OCI-LY7 (cell line): ENCODE data around the gene FAM241B. TPM values are rescaled to one million over a fixed set of nuclear protein-coding genes. Genes with fewer than 3 reads are reported as not detected.

ENCODE experiments used
- Bru-seq: library from RNA; stranded (reverse); fragments of 400-500 nt; gene quantifications from one replicate; lab custom pipeline; 2021; lab: Mats Ljungman, UMichigan
- BruChase-seq, 2 experiments: library from RNA; stranded (reverse); fragments of 400-500 nt; gene quantifications; one replicate each; lab custom pipeline; 2021; lab: Mats Ljungman, UMichigan
- BruUV-seq: library from RNA; stranded (reverse); fragments of 400-500 nt; replicated peaks from 2 replicates; lab custom pipeline; 2021; lab: Mats Ljungman, UMichigan
- CTCF ChIA-PET: fragments of 300-600 bp; sonication (Branson Sonifier 250); formaldehyde crosslinking; loops from one replicate; lab custom pipeline; 2022; ENCODE audit warnings: antibody characterized with exemption; ENCODE audit not compliant: unreplicated experiment; lab: Charles Lee
- POLR2A ChIA-PET: fragments of 300-600 bp; sonication (Branson Sonifier 250); formaldehyde crosslinking; loops from one replicate; lab custom pipeline; 2022; ENCODE audit warnings: antibody characterized with exemption; lab: Charles Lee
- DNase-seq: peaks from one replicate; pipeline ENCODE4 v3.0.0-alpha.2; 2015; ENCODE audit warnings: low spot score
- H2AFZ ChIP-seq: fragments of 200-600 bp; sonication (generic), shearing (Covaris generic); 2 replicates; pipeline ENCODE4 v1.6.1; 2014; ENCODE audit warnings: mild to moderate bottlenecking, antibody characterized with exemption, low read length, moderate library complexity
- H3K27ac ChIP-seq: fragments of 200-600 bp; sonication (generic); 2 replicates; pipeline ENCODE4 v1.5.1; 2014; ENCODE audit warnings: mixed run types, low read depth, mild to moderate bottlenecking, moderate library complexity, low read length, inconsistent platforms; ENCODE audit not compliant: poor library complexity, severe bottlenecking
- H3K36me3 ChIP-seq: fragments of 200-600 bp; sonication (generic); 2 replicates; pipeline ENCODE4 v1.6.1; 2014; ENCODE audit warnings: mild to moderate bottlenecking, antibody characterized with exemption, low read length, moderate library complexity, mixed read lengths; ENCODE audit not compliant: insufficient read depth
- H3K4me1 ChIP-seq: fragments of 200-600 bp; sonication (generic); 2 replicates; pipeline ENCODE4 v1.5.1; 2014; ENCODE audit warnings: mild to moderate bottlenecking, low read length; ENCODE audit not compliant: insufficient read depth, poor library complexity, severe bottlenecking
- H3K4me2 ChIP-seq: fragments of 200-600 bp; sonication (generic); 2 replicates; pipeline ENCODE4 v1.6.1; 2014; ENCODE audit warnings: mild to moderate bottlenecking, low read length
- H3K4me3 ChIP-seq: fragments of 200-600 bp; sonication (generic); 2 replicates; pipeline ENCODE4 v1.5.1; 2014; ENCODE audit warnings: mild to moderate bottlenecking, low read depth, low read length; ENCODE audit not compliant: poor library complexity, severe bottlenecking
- H3K79me2 ChIP-seq: fragments of 200-600 bp; sonication (generic); 2 replicates; pipeline ENCODE4 v1.6.1; 2016; ENCODE audit warnings: low read depth, mild to moderate bottlenecking, low read length, moderate library complexity, mixed read lengths; ENCODE audit not compliant: insufficient read depth
- H3K9me2 ChIP-seq: fragments of 200-600 bp; sonication (generic); 2 replicates; pipeline ENCODE4 v1.6.1; 2016; ENCODE audit warnings: mild to moderate bottlenecking, low read length, mixed read lengths; ENCODE audit not compliant: insufficient read depth
- H3K9me3 ChIP-seq: fragments of 200-600 bp; sonication (generic); 2 replicates; pipeline ENCODE4 v1.6.1; 2014; ENCODE audit warnings: mild to moderate bottlenecking, mixed run types, low read length, mixed read lengths
- H4K20me1 ChIP-seq: fragments of 200-600 bp; sonication (generic); 2 replicates; pipeline ENCODE4 v1.6.1; 2014; ENCODE audit warnings: mild to moderate bottlenecking, antibody characterized with exemption, low read length, moderate library complexity, mixed read lengths; ENCODE audit not compliant: insufficient read depth
- CTCF ChIP-seq: fragments of 200-600 bp; sonication (generic); conservative IDR thresholded peaks from 2 replicates; pipeline ENCODE4 v1.5.1; 2014; ENCODE audit warnings: mild to moderate bottlenecking, antibody characterized with exemption, low read length, moderate library complexity, mixed read lengths
- EZH2phosphoT487 ChIP-seq: fragments of 200-600 bp; sonication (generic); IDR thresholded peaks from 2 replicates; pipeline ENCODE4 v1.6.1; 2018; ENCODE audit warnings: low read depth, borderline replicate concordance, mild to moderate bottlenecking, mixed run types, antibody characterized with exemption, low read length, moderate library complexity, mixed read lengths
- intact Hi-C: fragments of 100-400 bp; cut with micrococcal nuclease; formaldehyde crosslinking; loops from one replicate; pipeline ENCODE4 v1.10.0; 2022; ENCODE audit not compliant: unreplicated experiment
- long read RNA-seq: library from polyadenylated mRNA; stranded (forward); transcript quantifications from one replicate; pipeline ENCODE4 v2.0.0, GENCODE V29; 2022
- total RNA-seq, 2 experiments: library from RNA; depleted of rRNA in 1 of 2; stranded (reverse); fragments of >200 nt in 1 of 2; shearing (Covaris generic) in 1 of 2; gene quantifications; 2 replicates each; pipeline ENCODE4 v1.2.3, GENCODE V29; 2014 to 2022

The FAM241B gene
- total RNA-seq (2014; rRNA removed; shearing (Covaris generic)) (not detected in 2 replicates), total RNA-seq (2022) (not detected in 2 replicates), Bru-seq, nascent RNA (percentile 15 among the genes with signal in this experiment), BruChase-seq, experiment 1, labeled RNA remaining after a 6-hour chase (percentile 15 among the genes with signal in this experiment), BruChase-seq, experiment 2, labeled RNA remaining after a 2-hour chase (not detected)
- long read RNA-seq: 0 reads

GRCh38 chr10:69629897-69630650 is at the start of gene FAM241B:
FAM241B (plus strand) TSS chr10:69630247; CDS start chr10:69631744, 1,497 bp downstream.
- no peaks in the 10 kb centered on the region for H4K20me1 ChIP-seq
- H3K9me2 ChIP-seq: no peaks in the 10 kb centered on the region
- H3K4me1 ChIP-seq: no peaks in the 10 kb centered on the region
- H3K4me2 ChIP-seq: no peak within 1 kb of the TSS
- H2AFZ ChIP-seq: no peak within 1 kb of the TSS
- no peak for TF ChIP-seq EZH2phosphoT487
- TF ChIP-seq CTCF: peak; percentile 72
- POLR2A ChIA-PET: no interaction called here
- H3K9me3 ChIP-seq: no peaks in the 10 kb centered on the region
- no peak for DNase-seq
- H3K79me2 ChIP-seq: no peaks in the 10 kb centered on the region
- CTCF ChIA-PET: no interaction called here
- H3K27ac ChIP-seq: no peak within 1 kb of the TSS
- intact Hi-C loops: no loop called here
- BruUV-seq: no TSS peak
- H3K36me3 ChIP-seq: no peaks in the 10 kb centered on the region
- no peak within 1 kb of the TSS for H3K4me3 ChIP-seq

GRCh38 chr10:69580435-69580834 is 49.6 kb upstream of the FAM241B start:
- Histone ChIP-seq H3K4me1 (no peaks in the 10 kb centered on the region), H3K4me3 (no peak overlapping the region), H3K27ac (no peak overlapping the region), H3K36me3 (no peaks in the 10 kb centered on the region), H3K79me2 (no peaks in the 10 kb centered on the region), H3K9me3 (no peaks in the 10 kb centered on the region), H4K20me1 (no peaks in the 10 kb centered on the region), H3K4me2 (no peak overlapping the region), H2AFZ (no peak overlapping the region), H3K9me2 (no peaks in the 10 kb centered on the region)
- DNase-seq: no peak
- no peak for TF ChIP-seq CTCF
- TF ChIP-seq EZH2phosphoT487: no peak
- intact Hi-C loops: no loop called here
- ChIA-PET POLR2A (no interaction called here), CTCF (no interaction called here)
- BruUV-seq: no TSS peak

- Histone ChIP-seq H3K79me2 (no peaks in the 10 kb centered on the region), H3K36me3 (no peaks in the 10 kb centered on the region), H3K9me3 (no peaks in the 10 kb centered on the region), H3K4me1 (no peaks in the 10 kb centered on the region), H3K27ac (no peak overlapping the region), H2AFZ (no peak overlapping the region), H3K4me3 (no peak overlapping the region), H3K9me2 (no peaks in the 10 kb centered on the region), H4K20me1 (no peaks in the 10 kb centered on the region), H3K4me2 (no peak overlapping the region)
- no peak for TF ChIP-seq EZH2phosphoT487
- TF ChIP-seq CTCF: no peak
- intact Hi-C loops: no loop called here
- no TSS peak for BruUV-seq
- CTCF ChIA-PET: no interaction called here
- no peak for DNase-seq
- POLR2A ChIA-PET: no interaction called here
Observed at GRCh38 chr10:69583106-69583505, 46.9 kb upstream of the FAM241B start.
